GM10266 (cell line): Measurements from ENCODE around the gene NDEL1.

Experiments used
- DNase-seq: peaks from one replicate; pipeline ENCODE4 v3.0.0; 2012; ENCODE audit errors: extremely low spot score
- TF ChIP-seq, protein P1 (sequence below): IDR thresholded peaks from 2 replicates; pipeline ENCODE4 v1.5.1; 2012; ENCODE audit warnings: mild to moderate bottlenecking, low read depth; ENCODE audit not compliant: control insufficient read depth, insufficient read depth; ENCODE audit errors: missing control alignments

Gene NDEL1

DNA sequence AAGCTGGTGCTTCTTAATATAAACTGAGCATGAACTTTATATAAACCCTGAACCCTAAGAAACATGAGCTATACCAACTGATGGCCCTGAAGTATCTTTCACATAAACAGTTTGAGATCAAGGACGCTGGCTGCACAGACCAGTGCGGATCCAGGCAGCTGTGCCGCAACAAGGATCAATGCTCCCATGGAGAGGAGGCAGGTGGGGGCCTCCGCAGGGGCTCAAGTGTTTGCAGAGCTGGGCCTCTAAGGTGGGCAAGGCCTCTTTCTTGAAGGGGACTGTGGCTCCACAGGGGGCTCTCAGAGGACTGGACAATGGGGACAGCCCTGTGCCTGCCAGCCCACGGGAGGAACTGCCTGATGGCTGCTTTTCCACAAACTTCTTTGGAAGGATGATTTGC, 46.0 kb downstream of the NDEL1 start:
- TF ChIP-seq, protein P1, sequence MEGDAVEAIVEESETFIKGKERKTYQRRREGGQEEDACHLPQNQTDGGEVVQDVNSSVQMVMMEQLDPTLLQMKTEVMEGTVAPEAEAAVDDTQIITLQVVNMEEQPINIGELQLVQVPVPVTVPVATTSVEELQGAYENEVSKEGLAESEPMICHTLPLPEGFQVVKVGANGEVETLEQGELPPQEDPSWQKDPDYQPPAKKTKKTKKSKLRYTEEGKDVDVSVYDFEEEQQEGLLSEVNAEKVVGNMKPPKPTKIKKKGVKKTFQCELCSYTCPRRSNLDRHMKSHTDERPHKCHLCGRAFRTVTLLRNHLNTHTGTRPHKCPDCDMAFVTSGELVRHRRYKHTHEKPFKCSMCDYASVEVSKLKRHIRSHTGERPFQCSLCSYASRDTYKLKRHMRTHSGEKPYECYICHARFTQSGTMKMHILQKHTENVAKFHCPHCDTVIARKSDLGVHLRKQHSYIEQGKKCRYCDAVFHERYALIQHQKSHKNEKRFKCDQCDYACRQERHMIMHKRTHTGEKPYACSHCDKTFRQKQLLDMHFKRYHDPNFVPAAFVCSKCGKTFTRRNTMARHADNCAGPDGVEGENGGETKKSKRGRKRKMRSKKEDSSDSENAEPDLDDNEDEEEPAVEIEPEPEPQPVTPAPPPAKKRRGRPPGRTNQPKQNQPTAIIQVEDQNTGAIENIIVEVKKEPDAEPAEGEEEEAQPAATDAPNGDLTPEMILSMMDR, result no peak
- DNase-seq, result no peak

DNA sequence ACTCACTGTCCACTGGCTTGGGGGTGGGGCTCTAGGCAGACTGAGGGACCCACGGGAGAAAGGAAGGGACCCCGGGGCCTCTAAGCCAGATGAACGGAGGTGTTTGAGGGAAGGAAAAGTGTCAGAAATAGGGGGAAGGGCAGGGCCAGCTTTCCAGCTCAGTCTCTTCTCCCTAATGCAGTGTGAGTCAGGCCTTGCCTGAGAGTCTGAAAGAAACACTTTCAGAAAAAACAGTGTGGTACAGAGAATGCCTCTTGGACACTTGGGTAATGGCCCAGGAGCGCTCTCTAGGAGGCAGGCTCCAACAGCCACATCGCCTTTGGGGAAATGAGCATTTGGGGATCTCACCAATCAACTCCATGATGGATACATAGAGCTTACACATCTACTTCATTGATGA, 46.9 kb downstream of the NDEL1 start:
- DNase-seq, result no peak
- TF ChIP-seq, protein P1, result no peak

DNA sequence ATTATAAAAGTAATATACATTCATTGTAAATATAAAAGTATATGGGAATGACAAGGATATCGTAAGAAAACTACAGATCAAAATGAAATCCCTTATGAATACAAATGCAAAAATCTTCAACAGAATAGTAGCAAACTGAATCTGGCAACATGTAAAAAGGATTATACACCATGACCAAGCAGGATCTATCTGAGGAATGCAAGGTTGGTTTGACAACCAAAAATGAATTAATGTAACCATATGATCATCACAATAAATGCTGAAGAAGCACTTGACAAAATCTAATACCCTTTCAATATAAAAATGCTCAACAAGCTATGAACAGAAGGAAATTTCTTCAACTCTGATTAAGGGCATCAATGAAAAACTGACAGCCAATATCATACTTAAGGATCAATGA, 48.8 kb downstream of the NDEL1 start:
- TF ChIP-seq, protein P1, result no peak
- no peak for DNase-seq

DNA sequence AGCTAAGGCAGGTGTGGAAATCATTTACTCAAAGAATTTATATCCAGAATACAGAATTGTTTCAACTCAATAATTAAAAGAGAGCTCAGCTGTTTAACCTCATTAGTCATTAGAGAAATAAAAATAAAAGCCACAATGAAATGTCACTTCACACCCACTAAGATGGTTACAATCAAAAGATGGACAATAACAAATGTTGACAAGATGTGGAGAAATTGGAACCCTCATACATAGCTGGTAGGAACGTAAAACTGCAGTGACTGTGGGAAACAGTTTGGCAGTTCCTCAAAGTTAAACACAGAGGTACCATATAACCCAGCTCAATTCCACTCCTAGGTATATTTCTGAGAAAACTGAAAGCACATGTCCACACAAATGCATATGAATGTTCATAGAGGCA, 49.8 kb downstream of the NDEL1 start:
- TF ChIP-seq, protein P1, result no peak
- DNase-seq, result no peak

DNA sequence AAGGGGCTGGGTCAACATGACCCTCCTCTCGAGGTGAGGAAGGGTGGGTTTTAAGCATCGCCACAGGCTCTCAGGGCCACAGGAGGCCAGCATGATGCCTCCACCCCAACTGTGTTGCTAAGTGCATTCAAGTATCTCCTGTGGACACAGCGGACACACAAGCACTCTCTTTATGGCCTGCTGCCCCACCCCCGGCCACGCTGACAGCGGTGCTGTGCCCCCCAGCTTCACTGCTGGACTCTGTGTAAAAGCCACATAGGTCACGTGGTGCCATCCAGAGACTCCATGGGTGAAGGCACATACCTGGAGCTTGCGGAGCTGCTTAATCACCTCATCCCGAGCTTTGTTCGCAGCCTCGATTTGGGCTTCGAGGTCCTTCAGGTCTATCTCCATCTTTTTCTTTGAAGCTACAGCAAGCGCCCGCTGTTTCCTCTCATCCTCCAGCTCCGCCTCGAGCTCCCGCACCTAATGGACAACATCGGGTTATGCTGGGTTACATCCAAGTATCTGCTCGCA, 51.5 kb downstream of the NDEL1 start:
- TF ChIP-seq, protein P1, result no peak
- no peak for DNase-seq

DNA sequence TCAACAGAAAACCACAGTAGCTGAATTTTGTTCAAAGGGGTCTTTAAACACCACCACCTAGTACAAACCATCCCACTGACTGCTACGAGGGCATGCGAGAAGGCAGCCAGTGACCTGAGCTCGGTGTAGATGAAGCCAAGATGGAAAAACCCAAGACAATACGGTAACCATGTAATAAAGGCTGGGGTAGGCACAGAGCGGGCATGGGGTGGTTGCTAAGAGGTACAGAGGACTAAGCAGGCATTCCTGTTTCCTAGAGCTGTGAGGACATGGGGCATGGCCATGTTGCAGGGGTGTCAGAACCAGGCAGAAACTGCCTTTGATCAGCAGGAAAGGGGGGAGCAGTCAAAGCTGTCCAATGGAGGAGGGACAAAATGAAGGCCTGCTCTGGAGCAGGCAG, 52.1 kb downstream of the NDEL1 start:
- TF ChIP-seq, protein P1, result no peak
- no peak for DNase-seq

DNA sequence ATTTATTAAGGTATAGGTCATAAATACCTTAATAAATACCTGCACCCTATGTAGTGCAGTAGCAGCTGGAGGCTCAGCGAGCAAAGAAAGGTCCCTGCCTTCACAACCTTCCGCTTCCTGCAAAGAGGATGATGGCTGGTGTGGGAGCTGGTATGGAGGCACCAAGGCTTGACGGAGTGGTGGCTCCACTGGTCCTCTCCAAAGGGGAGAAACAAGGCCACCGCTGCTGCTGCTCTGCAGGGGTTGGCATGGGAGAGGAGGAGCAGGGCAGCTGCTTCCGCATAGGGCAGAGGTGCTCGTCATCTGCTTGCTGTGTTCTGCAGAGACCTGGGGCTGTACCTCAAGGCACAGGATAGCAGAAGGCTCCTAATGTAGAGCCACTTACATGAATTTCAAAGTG, 52.8 kb downstream of the NDEL1 start:
- DNase-seq, result no peak

More for the DNA sequence above, 52.8 kb downstream of the NDEL1 start:
- TF ChIP-seq, protein P1, result no peak
